ENCODE measurements around the gene WDR77. TPM values are rescaled to one million over a fixed set of nuclear protein-coding genes. Genes with fewer than 3 reads are reported as not detected.
A peak's percentile ranks its signal among the peaks of the same experiment; 100 is the strongest.

The WDR77 gene
- total and polyA plus RNA-seq, 9 of the 15 experiments (the other 6 are each of a cell fraction or from before 2014, with no cell fraction given) = 20.6 to 160 (median 75.3) TPM

DNA sequence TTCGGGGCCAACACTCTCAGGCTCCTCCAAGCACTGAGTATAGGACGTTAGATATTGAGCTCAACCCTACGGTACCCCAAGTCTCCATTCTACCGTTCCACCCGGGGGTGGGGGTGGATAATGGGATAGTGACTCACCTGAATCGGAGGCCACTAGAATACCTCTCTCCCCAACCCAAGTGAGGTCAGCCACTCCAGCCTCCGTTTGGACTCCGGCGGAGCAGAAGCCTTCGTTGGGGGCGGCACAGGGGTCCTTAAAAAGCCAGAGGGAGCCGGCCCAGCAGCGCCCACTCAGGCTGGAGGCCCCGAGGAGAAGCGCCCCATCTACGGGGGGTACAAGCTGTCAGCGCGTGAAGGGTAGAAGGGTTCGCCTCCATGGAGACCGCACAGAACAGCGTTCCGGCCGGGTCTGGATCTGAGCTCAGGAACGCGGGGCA is 556 bp downstream of the WDR77 start (continued):
- TF ChIP-seq CBX5 (IDR thresholded peaks at IDR 0.05; ENCODE audit: borderline replicate concordance, low read depth) (no peak), JUN (IDR thresholded peaks at IDR 0.05; ENCODE audit: borderline replicate concordance, low read depth, low read length) (peak; percentile 13; the same call in 1 of the 2 replicates), JUN (CRISPR knock-in tag; IDR thresholded peaks at IDR 0.05; ENCODE audit: borderline replicate concordance) (no peak), KAT2B (IDR thresholded peaks at IDR 0.05; ENCODE audit: low read depth, low read length) (no peak), SRSF9 (IDR thresholded peaks at IDR 0.05; ENCODE audit: borderline replicate concordance, low read depth, low read length) (no peak), SMARCC2 (IDR thresholded peaks at IDR 0.05; ENCODE audit: low read depth) (0 out of 2 replicates have a peak, but pooled peaks have one; percentile 32), U2AF2 (optimal IDR thresholded peaks at IDR 0.05; ENCODE audit: low read depth, low read length) (no peak), NR1H2 (CRISPR knock-in tag; IDR thresholded peaks at IDR 0.05) (no peak), CTBP1 (IDR thresholded peaks at IDR 0.05; ENCODE audit: borderline replicate concordance) (0 out of 2 replicates have a peak, but pooled peaks have one; percentile 28), MAZ (CRISPR knock-in tag; conservative IDR thresholded peaks at IDR 0.05 in 1 of 2, IDR thresholded peaks at IDR 0.05 in 1 of 2) (0 out of 4 replicates have a peak, but pooled peaks of 1 of the 2 experiments have one; percentile 35), MTA3 (IDR thresholded peaks at IDR 0.05; ENCODE audit: borderline replicate concordance) (peak; percentile 33; the same call in 1 of the 2 replicates), ZFX (CRISPR knock-in tag; IDR thresholded peaks at IDR 0.05) (no peak), ATF1 (CRISPR knock-in tag; IDR thresholded peaks at IDR 0.05) (no peak), ATF1 (tag; IDR thresholded peaks at IDR 0.05) (peak; percentile 12; the same call in 1 of the 2 replicates), SRSF7 (optimal IDR thresholded peaks at IDR 0.05; ENCODE audit: low read depth, low read length) (no peak), CHD2 (IDR thresholded peaks at IDR 0.05; ENCODE audit: low read depth, low read length) (no peak), ZNF165 (CRISPR knock-in tag; IDR thresholded peaks at IDR 0.05; ENCODE audit: borderline replicate concordance) (no peak)
- TF ChIP-seq, protein P1, sequence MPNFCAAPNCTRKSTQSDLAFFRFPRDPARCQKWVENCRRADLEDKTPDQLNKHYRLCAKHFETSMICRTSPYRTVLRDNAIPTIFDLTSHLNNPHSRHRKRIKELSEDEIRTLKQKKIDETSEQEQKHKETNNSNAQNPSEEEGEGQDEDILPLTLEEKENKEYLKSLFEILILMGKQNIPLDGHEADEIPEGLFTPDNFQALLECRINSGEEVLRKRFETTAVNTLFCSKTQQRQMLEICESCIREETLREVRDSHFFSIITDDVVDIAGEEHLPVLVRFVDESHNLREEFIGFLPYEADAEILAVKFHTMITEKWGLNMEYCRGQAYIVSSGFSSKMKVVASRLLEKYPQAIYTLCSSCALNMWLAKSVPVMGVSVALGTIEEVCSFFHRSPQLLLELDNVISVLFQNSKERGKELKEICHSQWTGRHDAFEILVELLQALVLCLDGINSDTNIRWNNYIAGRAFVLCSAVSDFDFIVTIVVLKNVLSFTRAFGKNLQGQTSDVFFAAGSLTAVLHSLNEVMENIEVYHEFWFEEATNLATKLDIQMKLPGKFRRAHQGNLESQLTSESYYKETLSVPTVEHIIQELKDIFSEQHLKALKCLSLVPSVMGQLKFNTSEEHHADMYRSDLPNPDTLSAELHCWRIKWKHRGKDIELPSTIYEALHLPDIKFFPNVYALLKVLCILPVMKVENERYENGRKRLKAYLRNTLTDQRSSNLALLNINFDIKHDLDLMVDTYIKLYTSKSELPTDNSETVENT (CRISPR knock-in tag; IDR thresholded peaks at IDR 0.05) = no peak
- TF ChIP-seq, protein P2, sequence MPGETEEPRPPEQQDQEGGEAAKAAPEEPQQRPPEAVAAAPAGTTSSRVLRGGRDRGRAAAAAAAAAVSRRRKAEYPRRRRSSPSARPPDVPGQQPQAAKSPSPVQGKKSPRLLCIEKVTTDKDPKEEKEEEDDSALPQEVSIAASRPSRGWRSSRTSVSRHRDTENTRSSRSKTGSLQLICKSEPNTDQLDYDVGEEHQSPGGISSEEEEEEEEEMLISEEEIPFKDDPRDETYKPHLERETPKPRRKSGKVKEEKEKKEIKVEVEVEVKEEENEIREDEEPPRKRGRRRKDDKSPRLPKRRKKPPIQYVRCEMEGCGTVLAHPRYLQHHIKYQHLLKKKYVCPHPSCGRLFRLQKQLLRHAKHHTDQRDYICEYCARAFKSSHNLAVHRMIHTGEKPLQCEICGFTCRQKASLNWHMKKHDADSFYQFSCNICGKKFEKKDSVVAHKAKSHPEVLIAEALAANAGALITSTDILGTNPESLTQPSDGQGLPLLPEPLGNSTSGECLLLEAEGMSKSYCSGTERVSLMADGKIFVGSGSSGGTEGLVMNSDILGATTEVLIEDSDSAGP (CRISPR knock-in tag; IDR thresholded peaks at IDR 0.05) = no peak
- TF ChIP-seq, protein P3, sequence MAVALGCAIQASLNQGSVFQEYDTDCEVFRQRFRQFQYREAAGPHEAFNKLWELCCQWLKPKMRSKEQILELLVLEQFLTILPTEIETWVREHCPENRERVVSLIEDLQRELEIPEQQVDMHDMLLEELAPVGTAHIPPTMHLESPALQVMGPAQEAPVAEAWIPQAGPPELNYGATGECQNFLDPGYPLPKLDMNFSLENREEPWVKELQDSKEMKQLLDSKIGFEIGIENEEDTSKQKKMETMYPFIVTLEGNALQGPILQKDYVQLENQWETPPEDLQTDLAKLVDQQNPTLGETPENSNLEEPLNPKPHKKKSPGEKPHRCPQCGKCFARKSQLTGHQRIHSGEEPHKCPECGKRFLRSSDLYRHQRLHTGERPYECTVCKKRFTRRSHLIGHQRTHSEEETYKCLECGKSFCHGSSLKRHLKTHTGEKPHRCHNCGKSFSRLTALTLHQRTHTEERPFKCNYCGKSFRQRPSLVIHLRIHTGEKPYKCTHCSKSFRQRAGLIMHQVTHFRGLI (CRISPR knock-in tag; IDR thresholded peaks at IDR 0.05) = no peak
- TF ChIP-seq, protein P4, sequence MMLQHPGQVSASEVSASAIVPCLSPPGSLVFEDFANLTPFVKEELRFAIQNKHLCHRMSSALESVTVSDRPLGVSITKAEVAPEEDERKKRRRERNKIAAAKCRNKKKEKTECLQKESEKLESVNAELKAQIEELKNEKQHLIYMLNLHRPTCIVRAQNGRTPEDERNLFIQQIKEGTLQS (IDR thresholded peaks at IDR 0.05) = peak; percentile 33
- TF ChIP-seq, protein P4 (CRISPR knock-in tag; conservative IDR thresholded peaks at IDR 0.05) = no peak
